GM21390 (cell line): ENCODE data around the gene MAP1LC3B2.
"Not testable (repeated sequence)": the region's sequence is repeated elsewhere in the genome, so short reads cannot be mapped to it uniquely, and the experiment has no call there.

ENCODE experiments used
- ATAC-seq: cut with Tn5 transposase; IDR thresholded peaks from one replicate; pipeline ENCODE4 v1.9.1; 2021; ENCODE audit not compliant: unreplicated experiment

MAP1LC3B2 gene

DNA sequence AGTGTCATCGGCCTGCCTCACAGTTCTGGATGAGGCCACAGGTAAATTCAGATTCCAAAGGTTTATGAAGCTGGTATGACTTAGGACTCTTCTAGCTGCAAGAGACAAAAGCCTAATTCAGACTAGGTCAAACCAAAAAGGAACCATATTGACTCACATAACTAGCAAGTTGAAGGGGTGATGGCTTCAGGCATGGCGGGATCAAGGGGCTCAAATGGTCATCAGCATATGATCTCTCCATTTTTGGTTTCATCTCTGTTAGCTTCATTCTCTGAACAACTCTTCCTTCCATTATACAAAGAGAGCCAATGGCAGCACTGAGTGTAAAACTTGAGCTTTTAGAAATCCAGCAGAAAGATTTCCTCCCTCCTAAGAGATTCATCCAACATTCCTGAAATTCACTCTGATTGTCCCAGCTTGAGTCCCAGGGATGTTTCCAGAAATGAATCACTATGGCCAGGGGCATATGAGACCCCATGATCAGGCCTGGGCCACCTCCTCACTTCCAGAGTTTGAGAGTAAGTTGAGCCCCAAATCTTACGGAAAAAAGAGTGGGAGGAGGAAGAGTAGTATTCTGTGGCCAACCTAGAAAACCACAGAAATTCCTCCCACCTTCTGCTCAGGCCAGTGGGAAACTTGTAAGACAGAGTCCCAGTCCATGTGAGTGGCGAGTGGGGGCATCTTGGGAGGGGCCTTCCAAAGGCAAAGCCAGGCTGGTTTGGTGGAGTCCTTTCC is 2.0 kb upstream of the MAP1LC3B2 start:
- ATAC-seq: no peak

DNA sequence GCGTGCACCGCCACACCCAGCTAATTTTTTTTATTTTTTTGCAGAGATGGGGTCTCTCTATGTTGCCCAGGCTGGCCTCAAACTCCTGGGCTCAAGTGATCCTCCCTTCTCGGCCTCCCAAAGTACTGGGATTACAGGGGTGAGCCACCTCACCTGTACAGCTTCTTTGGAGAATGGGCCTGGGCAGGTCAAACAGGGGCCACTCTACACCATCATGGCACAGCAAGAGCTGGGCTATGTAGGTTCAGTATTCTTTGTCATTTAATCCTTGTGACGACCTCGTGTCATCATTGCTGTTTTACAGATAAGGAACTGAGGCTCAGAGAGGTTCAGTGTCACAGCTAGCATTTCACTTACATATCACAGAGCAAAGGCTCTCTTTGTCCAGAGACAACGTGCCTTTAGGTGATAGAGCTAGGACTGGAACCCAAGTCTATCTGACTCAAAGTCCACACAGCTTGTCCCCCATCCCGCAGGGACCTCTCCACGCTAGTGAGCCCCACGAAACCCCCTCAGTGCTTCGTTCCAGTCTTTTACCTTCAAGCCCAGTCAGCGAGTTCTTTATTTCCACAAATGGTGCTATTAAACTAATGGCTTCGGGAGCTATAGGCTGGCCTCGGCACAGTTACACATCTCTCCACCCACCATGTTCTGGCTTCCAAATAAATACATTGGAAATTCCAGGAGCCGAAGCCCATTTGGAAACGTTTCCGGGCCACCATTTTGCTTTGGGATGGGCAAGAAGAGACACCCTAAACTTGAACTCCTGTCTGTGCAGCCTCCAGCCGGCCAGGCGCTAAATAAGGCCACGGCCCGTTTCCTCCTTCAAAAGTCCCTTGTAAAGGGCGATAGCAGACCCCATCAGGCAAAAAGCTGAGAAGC is 660 bp upstream of the MAP1LC3B2 start:
- ATAC-seq: no peak

DNA sequence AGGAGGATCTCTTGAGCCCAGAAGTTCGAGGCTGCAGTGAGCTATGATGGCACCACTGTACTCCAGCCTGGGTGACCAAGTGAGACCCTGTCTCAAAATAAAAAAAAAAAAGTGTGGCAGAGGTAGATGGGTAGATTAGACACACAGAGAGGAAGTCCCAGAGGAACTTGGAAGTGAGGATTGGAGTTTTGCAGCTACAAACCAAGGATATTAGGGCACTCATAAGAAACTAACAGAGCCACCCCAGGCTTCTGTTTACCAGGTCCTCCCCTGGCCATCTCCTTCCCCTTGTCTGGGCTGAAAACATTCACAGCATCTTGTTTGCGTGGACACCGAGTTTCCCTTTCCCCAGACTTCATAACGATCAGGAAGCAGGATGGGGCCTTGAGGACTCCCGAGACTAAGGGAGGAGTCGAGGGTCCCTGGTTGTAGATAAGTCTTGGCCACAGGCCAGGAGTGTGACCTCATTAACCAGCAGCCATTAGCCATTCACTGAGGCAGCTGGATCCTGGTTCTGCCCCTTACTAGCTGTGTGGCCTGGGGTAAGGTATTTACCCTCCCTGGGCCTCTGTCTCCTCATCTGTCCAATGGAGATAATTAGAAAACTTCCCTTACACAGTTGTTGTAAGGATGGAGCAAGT is 2.1 kb downstream of the MAP1LC3B2 start:
- ATAC-seq: no peak

DNA sequence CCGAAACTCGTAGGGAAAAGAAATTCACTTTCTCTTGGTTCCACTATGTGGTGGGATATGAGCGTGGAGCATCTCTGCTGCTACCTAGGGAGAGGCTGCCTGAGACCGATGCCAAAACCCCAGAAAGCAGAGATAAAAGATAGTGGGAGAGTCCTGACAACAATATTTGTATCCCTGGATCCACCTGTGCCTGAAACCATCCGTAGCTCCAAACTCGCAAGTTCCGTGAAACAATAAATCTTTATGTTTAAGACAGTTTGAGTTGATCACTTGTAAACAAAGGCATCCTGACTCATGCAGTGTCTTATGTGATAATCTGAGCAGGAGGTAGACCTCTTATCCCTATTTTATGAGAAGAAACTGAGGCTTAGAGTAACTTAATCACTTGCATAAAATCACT is 2.9 kb downstream of the MAP1LC3B2 start:
- ATAC-seq: no peak

DNA sequence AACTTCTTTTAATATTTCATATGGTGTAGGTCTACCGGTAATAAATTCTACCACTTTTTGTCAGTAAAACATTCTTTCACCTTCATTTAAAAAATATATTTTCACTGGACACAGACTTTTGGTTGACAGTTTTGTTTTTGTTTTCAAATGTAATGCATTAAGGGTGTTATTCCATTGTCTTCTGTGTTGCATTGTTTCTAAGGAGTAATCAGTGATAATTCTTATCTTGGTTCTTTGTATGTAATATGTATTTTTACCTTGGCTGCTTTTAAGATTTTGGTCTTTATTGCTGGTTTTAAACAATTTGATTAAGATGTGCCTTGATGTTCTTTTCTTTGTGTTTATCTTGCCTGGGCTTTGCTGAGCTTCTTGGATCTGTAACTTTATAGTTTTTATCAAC is 4.1 kb downstream of the MAP1LC3B2 start:
- ATAC-seq: no peak

DNA sequence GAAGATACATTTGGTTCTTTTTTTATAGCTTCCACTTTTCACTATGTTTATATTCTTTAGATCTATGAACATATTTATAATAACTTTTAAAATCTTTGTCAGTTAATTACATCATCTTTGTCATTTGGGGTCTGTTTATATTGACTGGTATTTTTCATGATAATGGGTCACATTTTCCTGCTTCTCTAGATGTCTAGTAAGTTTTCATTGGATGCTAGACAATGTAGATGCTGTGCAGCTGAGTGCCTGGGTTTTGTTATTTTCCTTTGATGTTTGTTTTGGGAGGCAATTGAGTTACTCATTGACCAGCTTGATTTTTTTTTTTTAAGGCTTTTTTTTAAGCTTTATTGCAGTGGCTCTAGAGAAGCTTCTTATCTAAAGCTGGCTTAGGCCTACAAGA is 4.9 kb downstream of the MAP1LC3B2 start:
- ATAC-seq: no peak

DNA sequence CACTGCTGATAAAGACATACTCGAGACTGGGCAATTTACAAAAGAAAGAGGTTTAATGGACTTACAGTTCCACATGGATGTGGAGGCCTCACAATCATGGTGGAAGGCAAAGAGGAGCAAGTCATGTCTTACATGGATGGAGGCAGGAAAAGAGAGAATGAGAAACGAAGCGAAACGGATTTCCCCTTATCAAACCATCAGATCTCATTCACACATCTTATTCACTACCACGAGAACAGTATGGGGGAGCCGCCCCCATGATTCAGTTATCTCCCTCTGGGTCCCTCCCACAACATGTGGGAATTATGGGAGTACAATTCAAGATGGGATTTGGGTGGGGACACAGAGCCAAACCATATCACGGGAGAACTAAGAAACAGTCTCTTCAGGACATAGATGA is 6.0 kb downstream of the MAP1LC3B2 start:
- ATAC-seq: not testable (repeated sequence)

DNA sequence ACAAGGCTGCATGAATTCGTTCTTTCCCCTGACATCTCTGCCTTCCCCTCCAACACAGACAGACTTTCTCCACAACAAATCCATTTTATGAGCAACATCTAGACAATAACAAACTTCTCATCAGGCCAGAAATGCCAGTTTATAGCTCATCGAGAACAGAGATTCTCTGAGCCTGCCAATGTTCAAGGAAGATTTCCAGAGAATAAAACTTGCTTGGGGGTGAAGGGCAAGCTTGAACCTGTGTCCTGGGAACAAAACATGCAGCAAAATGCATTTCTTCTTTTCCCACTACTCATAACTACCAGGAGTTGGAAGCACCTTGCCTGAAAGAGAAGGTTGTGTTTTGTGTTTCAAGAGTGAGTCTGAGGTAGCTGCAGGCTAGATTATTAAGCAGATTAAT is 6.8 kb downstream of the MAP1LC3B2 start:
- no peak for ATAC-seq

DNA sequence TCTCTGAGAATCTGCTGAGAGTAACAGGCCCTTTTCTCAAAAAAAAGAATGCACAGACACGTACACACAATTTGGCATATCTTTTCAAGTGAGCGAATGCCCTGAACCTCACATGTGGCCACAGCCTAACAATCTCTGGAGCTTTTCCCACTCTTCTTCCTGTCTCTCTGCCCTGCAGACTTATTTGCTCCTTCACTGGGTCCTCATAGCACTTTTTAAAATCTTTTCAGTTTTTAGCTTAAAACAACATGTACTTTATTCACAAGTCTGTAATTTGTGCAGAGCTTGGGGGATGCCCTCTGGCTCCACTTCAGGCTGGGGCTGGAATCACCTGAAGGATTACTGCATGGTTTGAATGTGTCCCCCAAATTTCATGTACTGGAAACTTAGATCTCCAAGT is 9.0 kb downstream of the MAP1LC3B2 start:
- no peak for ATAC-seq

DNA sequence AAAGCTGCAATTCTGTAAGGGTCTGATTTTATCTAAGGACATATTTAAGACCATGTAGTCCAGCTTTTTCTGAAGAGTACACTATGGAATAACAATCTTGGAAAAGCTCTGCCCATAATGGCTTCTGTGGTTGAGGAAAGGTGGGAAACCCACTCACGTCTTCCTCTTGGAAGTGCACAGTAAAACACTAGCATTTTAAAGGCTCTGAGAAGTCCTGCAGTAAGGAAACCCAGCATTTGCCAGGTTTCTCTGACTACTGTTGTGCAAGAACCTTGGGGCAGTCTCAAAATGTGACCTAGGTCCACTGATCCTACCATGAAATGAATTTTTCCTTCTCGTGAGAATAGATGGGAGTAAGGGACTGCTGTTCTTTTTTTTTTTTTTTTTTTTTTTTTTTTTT is 11.9 kb downstream of the MAP1LC3B2 start:
- no peak for ATAC-seq

DNA sequence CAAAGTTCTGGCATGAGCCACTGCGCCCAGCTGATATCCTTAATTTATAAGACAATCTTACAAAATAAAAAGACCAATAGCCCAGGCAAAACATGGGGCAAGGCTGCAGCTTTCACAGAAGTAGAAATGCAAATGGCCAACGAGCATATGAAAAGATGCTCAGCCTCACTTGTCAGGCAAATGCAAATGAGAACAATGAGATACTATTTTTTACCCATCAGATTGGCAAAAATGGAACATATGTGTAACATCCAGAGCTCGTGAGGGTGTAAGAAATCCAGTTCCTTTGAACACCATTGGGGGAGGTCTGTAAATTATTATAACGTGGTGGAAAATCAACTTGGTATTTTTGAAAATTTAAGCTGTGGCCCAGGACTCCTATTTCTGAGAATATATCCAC is 14.6 kb downstream of the MAP1LC3B2 start:
- no peak for ATAC-seq

DNA sequence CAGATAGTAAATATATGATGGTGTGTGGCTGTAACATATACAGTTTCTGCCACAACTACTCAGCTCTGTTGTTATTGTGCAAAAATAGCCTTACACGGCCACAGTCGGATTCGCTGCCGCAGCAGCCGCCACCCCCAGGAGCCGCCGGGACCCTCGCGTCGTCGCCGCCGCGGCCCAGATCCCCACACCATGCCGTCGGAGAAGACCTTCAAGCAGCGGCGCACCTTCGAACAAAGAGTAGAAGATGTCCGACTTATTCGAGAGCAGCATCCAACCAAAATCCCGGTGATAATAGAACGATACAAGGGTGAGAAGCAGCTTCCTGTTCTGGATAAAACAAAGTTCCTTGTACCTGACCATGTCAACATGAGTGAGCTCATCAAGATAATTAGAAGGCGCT is 16.6 kb downstream of the MAP1LC3B2 start:
- ATAC-seq: not testable (repeated sequence)

DNA sequence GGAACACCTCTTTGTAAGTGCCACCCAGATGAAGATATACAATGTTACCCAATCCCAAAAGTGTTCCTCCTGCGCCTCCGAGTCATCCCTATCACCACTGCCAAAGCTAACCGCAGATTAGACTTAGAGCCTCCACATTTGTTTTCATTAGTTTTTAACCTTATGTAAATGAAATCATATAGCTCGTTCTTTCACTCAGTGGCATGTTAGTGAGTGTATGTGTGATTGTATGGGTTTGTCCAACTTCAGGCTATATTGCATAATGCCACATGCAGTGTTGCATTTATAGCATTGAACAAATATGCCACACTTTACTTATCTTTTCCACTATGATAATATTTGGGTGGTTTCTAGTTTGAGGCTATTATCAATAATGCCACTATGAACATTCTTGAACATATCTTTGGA is 18.0 kb downstream of the MAP1LC3B2 start:
- no peak for ATAC-seq

DNA sequence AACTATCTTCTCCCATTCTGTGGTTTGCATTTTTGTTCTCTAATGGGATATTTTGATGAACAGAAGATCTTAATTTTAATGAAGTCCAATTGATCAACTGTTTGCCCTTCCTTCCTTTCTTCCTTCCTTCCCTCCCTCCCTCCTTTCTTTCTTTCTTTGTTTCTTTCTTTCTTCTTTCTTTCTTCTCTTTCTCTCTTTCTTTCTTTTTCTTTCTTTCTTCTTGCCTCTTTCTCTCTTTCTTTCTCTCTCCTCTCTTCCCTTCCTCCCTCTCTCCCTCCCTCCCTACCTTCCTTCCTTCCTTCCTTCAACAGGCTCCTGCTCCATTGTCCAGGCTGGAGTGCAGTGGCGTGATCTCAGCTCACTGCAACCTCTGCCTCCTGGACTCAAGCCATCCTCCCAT is 18.9 kb downstream of the MAP1LC3B2 start:
- no peak for ATAC-seq

DNA sequence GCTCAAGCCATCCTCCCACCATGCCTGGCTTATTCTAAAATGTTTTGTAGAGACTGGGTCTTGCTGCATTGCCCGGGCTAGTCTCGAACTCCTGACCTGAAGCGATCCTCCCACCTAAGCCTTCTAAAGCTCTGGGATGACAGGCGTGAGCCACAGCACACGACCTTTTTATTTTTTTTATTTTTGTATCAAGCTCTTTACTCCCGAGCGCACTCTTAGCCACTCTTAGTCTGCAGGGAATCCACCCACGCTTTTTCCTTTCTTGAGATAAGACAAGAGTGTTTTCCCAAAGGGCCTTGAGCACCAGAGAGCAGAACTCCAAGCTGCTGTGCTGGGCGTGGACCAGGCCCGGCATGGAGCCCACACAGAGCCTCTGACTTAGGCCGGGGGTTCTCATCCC is 23.4 kb downstream of the MAP1LC3B2 start:
- ATAC-seq: no peak

DNA sequence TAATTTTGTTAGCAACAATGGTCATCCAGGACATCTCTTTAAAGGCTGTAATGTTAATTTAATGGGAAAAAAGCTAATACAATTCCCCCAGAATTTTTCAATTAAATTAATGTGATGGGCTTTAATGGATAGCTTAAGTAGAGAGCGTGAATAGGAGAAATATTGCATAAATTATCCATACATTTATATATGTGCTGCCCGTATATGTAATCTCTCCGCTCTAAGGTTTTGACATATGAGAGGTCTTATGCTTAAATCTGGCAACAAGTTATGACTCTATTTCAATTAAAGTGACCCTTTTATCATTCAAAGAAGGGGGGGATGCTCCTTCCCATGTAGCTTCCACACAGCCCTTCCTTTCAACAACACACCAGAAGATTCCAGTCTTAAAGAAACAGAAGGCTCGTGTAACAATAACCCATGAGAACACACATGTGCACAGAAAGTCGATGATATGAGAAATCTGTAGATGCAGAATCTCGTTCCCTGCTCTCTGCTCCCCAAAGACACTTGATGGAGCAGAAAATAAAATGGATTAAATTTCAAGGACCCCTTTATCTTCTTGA is 24.0 kb downstream of the MAP1LC3B2 start:
- no peak for ATAC-seq

DNA sequence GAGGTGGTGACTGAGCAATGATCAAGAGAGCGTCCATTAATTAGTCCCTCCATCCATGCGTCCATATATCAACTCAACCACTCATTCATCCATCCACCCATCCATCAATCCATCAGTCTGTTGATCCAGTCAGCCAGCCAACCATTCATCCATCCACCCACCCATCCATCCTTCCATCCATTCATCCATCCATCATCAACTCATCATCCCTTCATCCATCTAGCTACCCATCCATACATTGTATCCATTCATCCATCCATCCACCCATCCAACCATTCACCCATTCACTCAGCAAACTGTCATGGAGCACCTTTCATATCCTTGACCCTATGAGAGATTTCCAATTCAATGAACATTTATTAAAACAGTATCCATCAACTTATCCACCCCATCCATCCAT is 28.1 kb downstream of the MAP1LC3B2 start:
- no peak for ATAC-seq

DNA sequence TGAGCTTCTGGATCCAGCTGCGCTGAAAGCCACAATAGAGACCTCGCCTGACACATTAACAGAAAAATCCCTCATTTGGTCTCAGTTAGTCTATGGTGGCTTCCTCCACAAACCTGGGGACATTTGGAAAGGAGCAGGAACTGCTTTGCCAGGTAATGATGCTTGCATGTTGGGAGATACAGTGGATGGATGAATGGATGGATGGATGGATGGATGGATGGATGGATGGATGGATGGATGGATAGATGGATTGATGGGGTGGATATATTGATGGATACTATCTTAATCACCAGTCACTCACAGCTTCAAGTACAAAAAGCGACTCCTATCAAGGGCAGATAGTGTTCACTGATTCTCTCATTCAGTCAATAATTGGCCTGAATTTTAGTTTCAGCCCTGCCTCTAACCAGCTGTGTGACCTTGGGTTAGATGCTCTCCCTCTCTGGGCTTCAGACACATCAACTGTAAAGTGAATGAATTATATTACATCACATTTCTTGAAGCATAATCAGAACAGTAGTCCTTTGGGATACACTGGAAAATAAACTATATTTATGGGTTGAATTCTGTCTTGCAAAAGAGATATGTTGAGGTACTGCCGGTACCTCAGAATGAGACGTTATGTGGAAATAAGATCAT is 29.3 kb downstream of the MAP1LC3B2 start:
- no peak for ATAC-seq

DNA sequence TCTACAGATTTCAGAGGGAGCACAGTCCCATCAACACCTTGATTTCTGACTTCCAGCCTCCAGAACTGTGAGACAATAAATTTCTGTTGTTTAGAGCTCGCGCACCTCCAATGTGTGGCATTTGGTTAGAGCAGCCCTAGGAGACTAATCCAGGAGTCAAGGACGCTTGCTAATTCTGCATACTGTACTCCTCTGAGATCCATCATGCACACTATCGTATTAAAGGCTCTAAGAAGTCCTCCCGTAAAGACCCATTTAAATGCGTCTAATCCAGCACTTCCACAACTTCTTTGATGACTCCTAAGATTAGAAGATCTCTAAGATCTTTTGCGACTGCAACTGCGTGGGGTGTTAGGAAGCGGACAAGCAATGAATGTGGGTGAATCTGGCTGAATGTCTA is 30.4 kb downstream of the MAP1LC3B2 start:
- ATAC-seq: no peak

DNA sequence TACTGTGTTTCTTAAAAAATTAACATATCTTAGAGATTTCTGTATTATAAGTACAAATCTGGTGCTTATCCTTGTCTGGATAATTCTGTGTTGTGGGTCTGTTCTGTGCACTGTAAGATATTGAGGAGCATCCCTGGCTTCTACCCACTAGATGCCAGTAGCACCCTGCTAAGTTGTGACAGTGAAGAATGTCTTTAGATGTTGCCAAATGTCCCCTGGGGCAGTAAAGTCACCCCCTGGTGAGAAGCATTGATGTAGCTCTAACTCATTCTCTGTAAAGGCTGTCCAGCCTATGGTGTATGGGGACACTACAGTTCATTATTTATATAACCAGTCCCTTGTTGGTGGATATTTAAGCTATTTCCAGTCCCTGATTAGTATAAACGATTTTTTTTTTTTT is 31.4 kb downstream of the MAP1LC3B2 start:
- no peak for ATAC-seq
